HG03520 (cell line): ENCODE measurements around the gene DLX2.

Experiments used
- ATAC-seq: cut with Tn5 transposase; IDR thresholded peaks from one replicate; pipeline ENCODE4 v1.9.1; 2021; ENCODE audit warnings: mild to moderate bottlenecking, moderate library complexity; ENCODE audit not compliant: unreplicated experiment

DLX2 gene

DNA sequence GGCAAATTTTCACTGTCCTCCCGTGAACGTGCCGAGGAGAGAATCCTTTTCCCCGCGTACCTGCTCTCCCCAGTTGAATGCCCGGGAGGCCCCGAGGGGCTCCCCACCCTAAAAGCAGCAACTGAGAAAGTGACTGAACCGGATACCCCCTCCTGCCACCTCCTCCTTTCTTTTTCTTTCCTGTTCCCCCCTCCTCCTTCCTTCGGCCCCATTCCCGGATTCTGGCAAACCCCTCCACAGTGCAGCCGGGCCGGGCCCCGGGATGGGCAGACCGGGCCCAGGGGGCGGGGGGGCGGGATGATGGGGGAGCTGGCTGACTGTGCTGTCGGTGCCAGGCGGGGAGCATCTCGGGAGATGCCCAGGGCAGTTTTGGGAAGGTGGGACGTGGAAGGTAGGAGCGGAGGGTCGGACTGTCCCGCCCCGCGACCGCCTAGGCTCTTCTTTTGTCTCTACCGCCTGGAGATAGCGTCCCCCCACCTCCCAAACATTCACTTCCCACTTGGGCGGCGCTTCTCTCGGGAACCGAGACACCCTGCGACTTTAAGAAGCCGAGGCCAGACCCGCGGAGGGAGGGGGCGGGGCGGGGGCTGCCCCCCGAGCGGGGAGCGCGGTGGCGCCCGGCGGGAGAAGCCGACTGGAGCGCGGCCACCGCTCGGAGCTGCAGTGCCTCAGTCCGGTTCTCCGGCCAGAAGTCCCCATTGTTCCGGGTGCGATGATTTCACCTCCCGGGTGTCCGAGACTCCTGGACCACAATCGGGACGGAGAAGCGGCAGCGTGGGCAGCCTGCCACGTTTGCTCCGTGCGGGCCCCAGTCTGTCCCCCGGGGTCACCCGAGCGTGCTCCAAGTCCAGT, 8.2 kb downstream of the DLX2 start:
- ATAC-seq, result no peak

DNA sequence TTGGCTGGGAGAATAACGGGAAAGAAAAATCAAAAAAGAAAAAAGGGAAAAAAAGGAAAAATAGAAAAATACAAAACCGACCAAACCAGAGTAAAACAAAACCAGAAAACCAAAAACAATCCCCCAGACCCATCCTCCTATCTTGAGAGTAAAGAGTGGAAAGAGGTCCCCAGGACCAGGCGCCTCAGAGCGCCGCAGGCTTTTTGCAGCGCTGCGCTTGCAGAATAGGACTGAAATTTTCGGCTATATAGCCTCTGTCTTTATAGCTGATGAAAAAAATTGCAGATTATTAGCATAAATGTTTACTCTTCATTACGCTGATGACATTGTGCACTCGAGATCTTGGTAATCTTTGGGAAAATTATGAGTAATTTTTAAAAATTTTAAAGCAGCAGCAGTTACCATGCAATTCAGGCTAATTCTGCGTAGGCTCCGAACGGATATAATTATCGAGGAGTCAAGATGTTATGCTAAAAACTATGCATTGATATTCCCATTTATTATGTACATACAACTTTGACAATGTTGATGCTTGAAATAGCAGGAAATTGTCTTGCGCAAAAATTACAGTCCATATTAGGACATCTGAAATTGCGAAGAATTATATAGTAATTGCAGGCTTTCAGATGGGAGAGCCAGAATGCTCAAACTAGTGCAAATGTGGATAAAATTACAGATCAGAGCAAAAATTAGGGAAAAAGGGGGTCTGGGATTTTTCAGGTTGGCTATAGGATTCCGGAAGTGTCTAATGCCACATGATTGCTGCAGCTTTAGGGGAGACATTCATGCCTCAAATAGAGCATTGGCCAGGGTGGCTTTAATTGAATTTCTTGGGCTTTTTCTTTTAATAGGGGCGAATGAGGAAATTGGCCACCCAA, 9.0 kb downstream of the DLX2 start:
- ATAC-seq, result no peak

GRCh38 chr2:172092716-172093415, 9.8 kb downstream of the DLX2 start:
- ATAC-seq, result no peak

- ATAC-seq, result no peak
Observed at GRCh38 chr2:172091761-172092566, 10.7 kb downstream of the DLX2 start.

DNA sequence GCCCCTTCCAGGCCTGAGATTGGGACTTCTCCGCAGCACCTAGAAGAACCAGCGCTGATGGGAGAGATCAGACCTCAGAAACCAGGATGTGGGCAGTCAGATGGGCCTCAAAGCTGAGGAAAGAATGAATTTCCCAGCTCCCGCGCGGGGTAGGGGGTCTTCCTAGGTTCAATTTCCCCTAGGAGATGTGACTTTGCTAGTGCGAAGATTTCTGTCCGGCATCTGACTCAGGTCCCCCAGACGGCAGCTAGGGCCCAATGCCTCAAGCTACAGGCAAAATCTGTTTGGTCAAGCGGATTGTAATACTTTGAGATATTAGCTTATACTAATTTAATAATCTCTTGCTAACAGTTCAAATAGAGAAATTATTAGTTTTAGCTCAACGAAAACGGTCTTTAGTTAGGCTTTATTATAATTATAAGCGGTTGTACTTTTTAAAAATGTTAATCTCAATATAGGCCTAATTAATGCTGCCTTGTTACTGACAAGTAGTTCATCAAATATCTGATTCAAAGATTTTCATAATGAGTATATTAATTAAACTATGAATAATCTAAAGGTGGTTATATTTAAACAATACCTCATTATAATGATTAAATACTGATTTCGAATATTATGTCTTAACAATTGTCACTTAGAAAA, 11.6 kb downstream of the DLX2 start:
- ATAC-seq, result no peak

DNA sequence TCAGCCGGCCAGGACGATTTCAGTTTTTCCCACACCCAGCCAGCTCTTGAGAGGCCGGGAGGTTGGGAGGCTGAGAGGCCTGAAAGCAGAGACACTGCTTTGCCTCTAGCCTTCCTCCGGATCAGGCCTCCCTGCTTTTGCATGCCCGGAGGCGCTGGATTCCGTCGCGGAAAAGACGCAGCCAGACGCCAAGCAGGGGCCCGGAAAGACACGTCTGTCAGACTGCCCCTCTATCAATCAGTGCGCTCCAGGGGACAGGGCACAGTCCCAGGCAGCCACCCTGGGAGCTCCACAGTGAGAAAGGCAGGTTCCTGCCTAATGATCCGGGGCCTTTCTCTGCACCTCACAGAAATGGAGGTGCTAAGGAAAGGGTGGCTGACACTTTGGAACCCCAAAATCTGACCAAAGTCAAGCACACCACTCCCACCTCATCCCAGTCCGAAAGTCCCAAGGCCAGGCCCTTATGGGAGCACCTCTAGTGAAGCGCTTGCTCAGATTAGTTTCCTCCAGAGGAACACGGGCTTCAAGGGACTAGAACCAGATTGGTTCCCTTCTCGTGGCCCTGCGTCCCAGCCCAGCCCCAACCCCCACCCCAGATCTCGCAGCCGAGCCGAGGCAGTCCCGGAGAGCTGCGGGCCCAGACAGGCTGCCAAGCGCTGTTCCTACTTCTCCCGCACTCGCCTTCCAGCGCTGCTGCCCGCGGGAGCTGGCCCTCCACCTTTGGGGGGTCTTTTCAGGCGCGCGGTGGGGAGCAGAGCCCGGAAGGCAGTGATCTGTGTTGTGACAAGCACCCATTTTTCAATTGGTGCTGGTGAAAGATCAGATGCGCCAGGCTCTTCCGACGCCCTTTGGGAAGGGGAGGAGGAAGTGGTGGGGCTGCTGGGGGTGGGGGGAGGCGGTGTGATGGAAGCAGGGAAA, 12.4 kb downstream of the DLX2 start:
- no peak for ATAC-seq

GRCh38 chr2:172089633-172090032, 13.1 kb downstream of the DLX2 start:
- no peak for ATAC-seq

- no peak for ATAC-seq
Observed at GRCh38 chr2:172089005-172089504, 13.6 kb downstream of the DLX2 start.

DNA sequence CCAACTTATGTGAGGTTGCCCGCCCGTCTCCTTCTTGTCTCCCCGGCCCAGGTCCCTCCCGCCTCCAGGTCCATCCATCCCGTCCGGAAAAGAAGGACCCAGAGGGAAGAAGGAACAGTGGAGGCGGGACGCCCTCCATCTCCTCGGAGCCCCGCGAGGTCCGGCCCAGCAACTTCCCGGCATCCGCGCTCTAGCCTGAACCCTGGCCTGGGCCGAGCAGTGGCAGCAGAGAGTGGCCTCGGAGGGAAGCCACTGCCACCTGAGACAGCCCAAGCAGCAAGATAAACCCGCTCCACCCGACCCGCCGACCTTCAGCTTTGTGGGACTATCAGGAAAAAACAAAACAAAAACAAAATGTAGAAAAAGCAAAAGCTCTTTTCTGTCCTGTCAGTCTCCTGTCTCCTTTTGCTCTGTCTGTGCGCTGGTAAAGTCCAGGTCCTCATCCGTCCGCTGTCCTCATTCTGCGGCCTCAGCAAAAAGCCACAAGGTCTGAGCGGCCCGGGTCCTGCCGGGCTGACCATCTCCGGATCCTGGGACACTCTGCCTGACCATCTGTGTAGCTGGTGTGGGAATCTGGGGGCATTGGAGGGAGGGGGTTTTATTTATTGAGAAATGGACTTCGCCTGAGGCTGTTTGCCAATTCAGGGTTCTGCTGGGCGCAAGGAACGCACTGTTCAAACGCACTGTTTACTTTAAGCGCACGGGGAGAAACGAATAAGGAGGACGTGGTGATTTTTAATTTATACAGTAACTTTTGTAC, 14.3 kb downstream of the DLX2 start:
- ATAC-seq, result no peak

GRCh38 chr2:172087780-172088244, 14.9 kb downstream of the DLX2 start:
- ATAC-seq, result no peak

DNA sequence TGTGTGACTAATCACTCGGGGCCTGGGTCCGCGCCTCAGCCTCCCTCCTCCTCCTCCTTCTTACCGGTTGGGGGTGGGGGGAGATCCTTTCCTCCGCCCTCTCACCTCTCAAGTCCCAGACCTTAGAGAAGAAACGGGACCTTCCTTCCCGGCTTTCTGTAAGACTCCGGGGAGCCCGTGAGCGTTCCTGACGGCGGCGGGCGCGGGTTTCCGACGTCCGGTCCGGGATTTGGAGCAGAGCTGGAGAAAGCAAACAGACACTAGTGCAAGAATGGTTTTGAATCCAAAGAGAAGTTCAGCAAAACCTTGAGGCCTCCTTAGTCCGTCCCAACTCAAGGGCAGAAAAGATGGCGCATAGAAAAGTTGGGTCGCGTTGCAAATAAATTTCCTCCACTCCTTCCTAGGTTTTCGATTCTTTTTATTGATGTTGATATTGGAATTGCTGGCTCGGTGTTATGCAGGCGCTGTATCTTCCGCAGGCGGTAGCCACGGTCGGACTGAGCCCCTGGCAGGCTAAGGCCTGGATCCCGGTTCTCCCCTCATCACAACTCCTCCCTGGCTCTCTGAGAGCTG, 15.4 kb downstream of the DLX2 start:
- no peak for ATAC-seq

DNA sequence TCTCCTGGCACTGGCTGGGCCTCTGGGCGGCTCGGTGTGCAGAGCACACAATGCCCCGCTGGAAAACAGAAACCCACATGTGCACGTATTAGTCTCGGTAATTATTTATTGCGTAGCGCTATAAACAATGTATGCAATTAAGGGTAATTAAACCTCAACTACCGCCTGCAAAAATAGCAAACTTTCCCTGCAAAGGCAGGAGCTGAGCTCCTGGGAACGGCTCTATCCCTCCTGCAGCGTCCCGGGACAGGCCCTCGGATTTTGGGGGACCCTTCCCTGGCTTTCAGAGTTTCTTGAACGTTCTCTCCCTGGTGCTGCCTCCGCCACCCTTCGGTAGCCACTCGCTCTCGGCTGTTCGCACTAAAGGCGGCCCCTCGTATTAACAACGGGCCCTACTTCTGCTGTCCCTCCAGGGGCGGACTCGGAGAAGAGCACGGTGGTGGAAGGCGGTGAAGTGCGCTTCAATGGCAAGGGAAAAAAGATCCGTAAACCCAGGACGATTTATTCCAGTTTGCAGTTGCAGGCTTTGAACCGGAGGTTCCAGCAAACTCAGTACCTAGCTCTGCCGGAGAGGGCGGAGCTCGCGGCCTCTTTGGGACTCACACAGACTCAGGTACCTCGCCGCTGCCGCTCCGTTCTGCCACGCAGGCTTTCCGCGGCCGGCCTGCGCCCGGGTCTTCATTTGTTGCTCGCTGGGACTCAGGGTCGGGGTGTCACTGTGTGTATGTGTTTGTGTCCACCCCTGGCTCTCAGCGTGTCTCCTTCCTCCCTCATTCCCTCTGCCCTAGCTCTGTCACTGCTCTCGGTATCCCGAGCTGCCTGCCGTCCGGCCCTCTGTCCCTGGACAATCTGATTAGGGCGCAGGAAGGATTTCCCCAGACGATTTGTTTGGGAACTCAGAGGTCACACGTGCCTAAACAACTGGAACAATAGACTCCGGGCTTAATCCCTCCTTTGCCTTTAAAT, 16.2 kb downstream of the DLX2 start:
- ATAC-seq, result no peak

- no peak for ATAC-seq
Observed at GRCh38 chr2:172085460-172086159, 17.1 kb downstream of the DLX2 start, which contains the start of gene DLX1. DLX1 (plus strand) TSS chr2:172085507; CDS start chr2:172085678, 171 bp downstream.

DNA sequence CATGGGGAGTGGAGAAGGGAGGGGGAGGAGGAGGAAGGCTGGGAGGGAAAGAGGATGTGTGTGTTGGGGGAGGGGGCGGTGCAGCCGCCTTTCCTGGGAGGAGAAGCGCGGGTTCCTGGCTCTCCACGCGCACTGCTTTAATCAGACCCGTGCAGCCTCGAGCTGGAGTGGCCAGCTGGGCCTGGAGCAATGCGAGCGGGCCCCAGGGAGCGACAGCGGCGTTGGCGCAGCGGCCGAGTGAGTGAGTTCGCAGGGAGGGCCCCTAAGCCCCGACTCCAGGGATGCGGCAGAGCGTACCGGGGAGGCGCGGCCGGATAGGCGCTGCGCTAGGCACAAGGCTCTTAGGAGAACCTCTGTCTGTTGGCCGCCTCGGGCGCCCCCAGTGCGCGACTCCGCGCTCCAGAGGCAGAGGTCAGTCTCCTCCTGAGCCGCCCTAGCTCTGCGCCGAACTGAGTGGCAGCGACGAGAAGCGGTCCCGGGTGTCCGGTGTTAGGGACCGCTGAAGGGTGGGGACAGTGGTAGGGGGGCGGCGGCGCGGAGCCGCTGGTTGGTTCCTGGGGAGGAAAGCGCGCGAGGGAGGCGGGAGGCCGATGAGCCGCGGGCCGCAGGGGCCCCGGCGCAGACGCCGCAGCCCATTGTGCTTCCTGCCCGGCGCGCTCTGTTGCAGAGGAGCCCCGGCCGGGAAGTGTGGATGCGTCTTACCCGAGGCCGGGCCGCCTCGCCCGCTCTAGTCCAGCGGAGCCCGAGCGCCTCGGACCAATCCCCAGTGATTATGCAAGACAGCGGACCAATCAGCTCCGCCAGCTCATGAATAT, 17.8 kb downstream of the DLX2 start:
- ATAC-seq, result peak; percentile 85

- no peak for ATAC-seq
Observed at GRCh38 chr2:172084395-172084644, 18.4 kb downstream of the DLX2 start.
